HG02678 (cell line): ENCODE results near the gene NFKBIA.
"Not testable (repeated sequence)": the region's sequence is repeated elsewhere in the genome, so short reads cannot be mapped to it uniquely, and the experiment has no call there.

Experiments
- ATAC-seq: cut with Tn5 transposase; IDR thresholded peaks from one replicate; pipeline ENCODE4 v1.9.1; 2021; ENCODE audit warnings: mild to moderate bottlenecking, moderate library complexity; ENCODE audit not compliant: unreplicated experiment

Gene NFKBIA

GRCh38 chr14:35392103-35392502, 12.4 kb downstream of the NFKBIA start:
- ATAC-seq: no peak

GRCh38 chr14:35391388-35391710, 13.2 kb downstream of the NFKBIA start:
- no peak for ATAC-seq

- ATAC-seq: no peak
These were observed 13.8 kb downstream of the NFKBIA start for GRCh38 chr14:35390577-35391387.

GRCh38 chr14:35389315-35389667, 15.3 kb downstream of the NFKBIA start:
- no peak for ATAC-seq

- ATAC-seq: no peak
These were observed 15.8 kb downstream of the NFKBIA start for GRCh38 chr14:35388656-35389314.

GRCh38 chr14:35387713-35388579, 16.6 kb downstream of the NFKBIA start:
- ATAC-seq: no peak

GRCh38 chr14:35387219-35387618, 17.3 kb downstream of the NFKBIA start:
- ATAC-seq: no peak

GRCh38 chr14:35386673-35387125, 17.9 kb downstream of the NFKBIA start:
- no peak for ATAC-seq

- ATAC-seq: no peak
These were observed 19.3 kb downstream of the NFKBIA start for GRCh38 chr14:35385042-35385839.

- no peak for ATAC-seq
These were observed 20.0 kb downstream of the NFKBIA start for GRCh38 chr14:35384455-35385041.

- ATAC-seq: no peak
These were observed 20.7 kb downstream of the NFKBIA start for GRCh38 chr14:35383569-35384454.

GRCh38 chr14:35380794-35381193, 23.8 kb downstream of the NFKBIA start:
- ATAC-seq: no peak

- ATAC-seq: not testable (repeated sequence)
These were observed 25.2 kb downstream of the NFKBIA start for GRCh38 chr14:35379234-35379933.

GRCh38 chr14:35378425-35379233, 25.9 kb downstream of the NFKBIA start:
- no peak for ATAC-seq

GRCh38 chr14:35375558-35376025, 29.0 kb downstream of the NFKBIA start:
- no peak for ATAC-seq

- ATAC-seq: no peak
These were observed 30.3 kb downstream of the NFKBIA start for GRCh38 chr14:35374263-35374712.

GRCh38 chr14:35373208-35373607, 31.3 kb downstream of the NFKBIA start:
- not testable (repeated sequence) for ATAC-seq

GRCh38 chr14:35370969-35371368, 33.6 kb downstream of the NFKBIA start:
- ATAC-seq: no peak
